ENCODE measurements around the gene DCAF6. TPM values are rescaled to one million over a fixed set of nuclear protein-coding genes. Genes with fewer than 3 reads are reported as not detected.

The DCAF6 gene
- total RNA-seq, 1 donor, result 68.9 TPM

- no peak overlapping the region for H3K4me3 ChIP-seq (ENCODE audit: low read depth, low read length)
- no peak for DNase-seq (ENCODE audit: low read depth)
- TF ChIP-seq, protein P1, sequence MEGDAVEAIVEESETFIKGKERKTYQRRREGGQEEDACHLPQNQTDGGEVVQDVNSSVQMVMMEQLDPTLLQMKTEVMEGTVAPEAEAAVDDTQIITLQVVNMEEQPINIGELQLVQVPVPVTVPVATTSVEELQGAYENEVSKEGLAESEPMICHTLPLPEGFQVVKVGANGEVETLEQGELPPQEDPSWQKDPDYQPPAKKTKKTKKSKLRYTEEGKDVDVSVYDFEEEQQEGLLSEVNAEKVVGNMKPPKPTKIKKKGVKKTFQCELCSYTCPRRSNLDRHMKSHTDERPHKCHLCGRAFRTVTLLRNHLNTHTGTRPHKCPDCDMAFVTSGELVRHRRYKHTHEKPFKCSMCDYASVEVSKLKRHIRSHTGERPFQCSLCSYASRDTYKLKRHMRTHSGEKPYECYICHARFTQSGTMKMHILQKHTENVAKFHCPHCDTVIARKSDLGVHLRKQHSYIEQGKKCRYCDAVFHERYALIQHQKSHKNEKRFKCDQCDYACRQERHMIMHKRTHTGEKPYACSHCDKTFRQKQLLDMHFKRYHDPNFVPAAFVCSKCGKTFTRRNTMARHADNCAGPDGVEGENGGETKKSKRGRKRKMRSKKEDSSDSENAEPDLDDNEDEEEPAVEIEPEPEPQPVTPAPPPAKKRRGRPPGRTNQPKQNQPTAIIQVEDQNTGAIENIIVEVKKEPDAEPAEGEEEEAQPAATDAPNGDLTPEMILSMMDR (IDR thresholded peaks at IDR 0.05; ENCODE audit: insufficient read depth, low read length), result no peak
Observed at GRCh38 chr1:168090395-168090794, 153.9 kb downstream of the DCAF6 start.

- TF ChIP-seq, protein P1 (IDR thresholded peaks at IDR 0.05; ENCODE audit: insufficient read depth, low read length), result no peak
- no peak for DNase-seq (ENCODE audit: low read depth)
- H3K4me3 ChIP-seq (ENCODE audit: low read depth, low read length), result no peak overlapping the region
Observed at GRCh38 chr1:168091063-168091462, 154.6 kb downstream of the DCAF6 start.

- peak; percentile 4 for DNase-seq (ENCODE audit: low read depth)
- H3K4me3 ChIP-seq (ENCODE audit: low read depth, low read length), result no peak overlapping the region
- TF ChIP-seq, protein P1 (IDR thresholded peaks at IDR 0.05; ENCODE audit: insufficient read depth, low read length), result no peak
Observed at GRCh38 chr1:168091720-168092550, 155.5 kb downstream of the DCAF6 start.

DNA sequence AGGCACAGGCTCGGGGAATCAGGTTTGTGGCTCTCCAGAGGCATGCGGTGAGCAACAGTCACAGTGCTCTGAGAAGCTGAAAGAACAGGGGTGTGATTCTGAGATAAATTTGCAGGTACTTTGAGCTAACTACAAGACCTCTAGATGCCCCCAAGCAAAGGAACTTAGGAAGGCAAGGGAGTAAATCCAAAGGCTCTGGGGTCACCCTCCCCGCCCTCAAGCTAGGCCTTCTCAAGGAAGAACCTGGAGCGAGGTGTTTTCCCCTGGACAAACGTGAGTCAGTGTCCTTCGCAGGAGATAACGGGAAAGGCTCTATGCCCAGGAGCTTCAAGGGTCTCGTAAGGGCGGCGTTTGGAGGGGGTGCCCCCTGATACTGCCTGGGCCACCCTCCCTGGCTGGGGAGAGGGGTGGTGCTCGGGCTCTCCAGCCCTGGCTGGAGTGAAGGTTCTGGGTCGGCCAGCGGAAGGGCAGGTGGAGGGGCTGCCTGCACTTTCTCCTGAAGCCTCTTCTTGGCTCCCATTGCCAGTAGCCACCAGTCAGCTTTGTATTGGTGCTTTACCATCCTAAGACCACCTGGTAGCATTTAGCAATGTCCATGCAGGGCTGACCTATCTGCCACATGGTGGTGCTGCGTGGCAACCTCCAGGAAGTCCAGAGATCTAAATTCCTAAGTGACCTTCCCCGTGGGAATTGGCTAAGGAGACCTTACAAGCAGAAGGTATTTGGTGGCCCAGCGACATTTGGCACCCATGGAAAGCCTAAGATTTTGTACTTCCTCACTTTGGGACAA, 156.3 kb downstream of the DCAF6 start:
- no peak overlapping the region for H3K4me3 ChIP-seq (ENCODE audit: low read depth, low read length)
- peak; percentile 35 for DNase-seq (ENCODE audit: low read depth)
- TF ChIP-seq, protein P1 (IDR thresholded peaks at IDR 0.05; ENCODE audit: insufficient read depth, low read length), result peak; percentile 36

DNA sequence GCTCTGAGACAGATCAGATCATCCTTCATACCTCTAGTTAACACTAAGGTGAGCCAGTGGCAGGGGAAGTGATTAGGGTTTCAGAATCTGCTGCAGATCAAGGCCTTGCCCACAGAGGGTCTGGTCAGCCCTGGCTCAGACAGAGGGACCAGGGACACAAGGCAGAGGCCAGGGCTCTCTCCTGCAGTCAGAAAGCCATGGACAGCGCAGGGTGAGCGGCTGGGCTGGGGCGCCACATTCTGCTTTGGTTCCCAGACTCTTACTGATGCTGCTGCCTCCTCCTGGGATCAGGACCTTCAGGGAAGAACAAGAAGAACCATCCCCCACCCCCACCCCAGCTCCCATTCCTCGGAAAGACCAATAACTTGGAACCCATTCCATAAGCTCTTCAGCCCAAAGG, 157.1 kb downstream of the DCAF6 start:
- DNase-seq (ENCODE audit: low read depth), result no peak
- TF ChIP-seq, protein P1 (IDR thresholded peaks at IDR 0.05; ENCODE audit: insufficient read depth, low read length), result no peak
- H3K4me3 ChIP-seq (ENCODE audit: low read depth, low read length), result no peak overlapping the region

- TF ChIP-seq, protein P1 (IDR thresholded peaks at IDR 0.05; ENCODE audit: insufficient read depth, low read length), result no peak
Observed at GRCh38 chr1:168095476-168095875, 159.0 kb downstream of the DCAF6 start.

More at GRCh38 chr1:168095476-168095875, 159.0 kb downstream of the DCAF6 start:
- DNase-seq (ENCODE audit: low read depth), result no peak
- H3K4me3 ChIP-seq (ENCODE audit: low read depth, low read length), result no peak overlapping the region

Data from fibroblast of the aortic adventitia (primary cell).